HUES48 (cell line): Measurements from ENCODE around the gene KRT33B.
"Not testable (repeated sequence)": the region's sequence is repeated elsewhere in the genome, so short reads cannot be mapped to it uniquely, and the experiment has no call there.

ENCODE experiments used
- H3K27ac ChIP-seq: one replicate; pipeline ENCODE4 v1.7.0; 2013; ENCODE audit warnings: low read depth, low read length, inconsistent platforms
- H3K27me3 ChIP-seq: 2 replicates; pipeline ENCODE4 v1.6.1; 2013; ENCODE audit warnings: mild to moderate bottlenecking, low read length; ENCODE audit not compliant: control insufficient read depth, insufficient read depth
- H3K36me3 ChIP-seq: 2 replicates; pipeline ENCODE4 v1.6.1; 2013; ENCODE audit warnings: low read length; ENCODE audit not compliant: control insufficient read depth, insufficient read depth
- H3K4me1 ChIP-seq: 2 replicates; pipeline ENCODE4 v1.6.1; 2013; ENCODE audit warnings: mild to moderate bottlenecking, low read length; ENCODE audit not compliant: control insufficient read depth, insufficient read depth
- H3K4me3 ChIP-seq: 2 replicates; pipeline ENCODE4 v1.5.1; 2013; ENCODE audit warnings: mild to moderate bottlenecking, low read depth, low read length
- H3K9ac ChIP-seq: 2 replicates; pipeline ENCODE4 v1.6.1; 2013; ENCODE audit warnings: mild to moderate bottlenecking, low read depth, low read length, moderate library complexity
- H3K9me3 ChIP-seq: 2 replicates; pipeline ENCODE4 v1.6.1; 2013; ENCODE audit warnings: low read length; ENCODE audit not compliant: control insufficient read depth, insufficient read depth

The KRT33B gene

DNA sequence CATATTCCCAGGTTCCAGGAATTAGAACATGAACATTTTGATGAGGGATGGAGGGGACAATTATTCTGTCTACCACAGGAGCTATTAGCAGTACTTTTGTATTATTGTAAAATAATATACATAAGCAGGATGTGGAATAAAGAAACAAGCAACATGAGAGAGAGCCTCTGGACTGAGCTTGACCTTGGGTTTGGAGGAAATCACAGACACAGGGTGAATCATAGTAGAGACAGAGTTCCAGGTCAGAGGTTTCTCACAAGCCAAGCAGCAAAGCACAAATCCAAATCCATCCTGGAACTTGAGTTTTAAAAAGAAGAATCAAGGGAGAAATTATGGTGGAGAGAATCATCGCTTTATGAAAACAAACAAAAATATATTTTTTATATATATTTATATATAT lies 22.7 kb upstream of the KRT33B start:
- Histone ChIP-seq H3K36me3 (no peaks in the 10 kb centered on the region), H3K27ac (no peak overlapping the region), H3K9ac (no peak overlapping the region), H3K9me3 (no peaks in the 10 kb centered on the region), H3K27me3 (no peaks in the 10 kb centered on the region), H3K4me3 (no peak overlapping the region), H3K4me1 (no peaks in the 10 kb centered on the region)

- Histone ChIP-seq H3K27ac (no peak overlapping the region), H3K9ac (no peak overlapping the region), H3K27me3 (no peaks in the 10 kb centered on the region), H3K4me1 (no peaks in the 10 kb centered on the region), H3K36me3 (no peaks in the 10 kb centered on the region), H3K9me3 (no peaks in the 10 kb centered on the region), H3K4me3 (no peak overlapping the region)
Measured at GRCh38 chr17:41391535-41391934, 21.9 kb upstream of the KRT33B start.

- no peaks in the 10 kb centered on the region for H3K4me1 ChIP-seq
- H3K36me3 ChIP-seq: no peaks in the 10 kb centered on the region
- H3K27ac ChIP-seq: no peak overlapping the region
- no peaks in the 10 kb centered on the region for H3K27me3 ChIP-seq
- no peak overlapping the region for H3K9ac ChIP-seq
- no peaks in the 10 kb centered on the region for H3K9me3 ChIP-seq
- no peak overlapping the region for H3K4me3 ChIP-seq
Measured at GRCh38 chr17:41390411-41390938, 20.9 kb upstream of the KRT33B start.

GRCh38 chr17:41387670-41388069 lies 18.1 kb upstream of the KRT33B start:
- H3K36me3 ChIP-seq: no peaks in the 10 kb centered on the region
- H3K4me3 ChIP-seq: no peak overlapping the region
- H3K9ac ChIP-seq: no peak overlapping the region
- no peaks in the 10 kb centered on the region for H3K9me3 ChIP-seq
- no peaks in the 10 kb centered on the region for H3K4me1 ChIP-seq
- H3K27me3 ChIP-seq: no peaks in the 10 kb centered on the region
- no peak overlapping the region for H3K27ac ChIP-seq

GRCh38 chr17:41386227-41386626 lies 16.6 kb upstream of the KRT33B start:
- Histone ChIP-seq H3K36me3 (no peaks in the 10 kb centered on the region), H3K9ac (no peak overlapping the region), H3K4me1 (no peaks in the 10 kb centered on the region), H3K27me3 (no peaks in the 10 kb centered on the region), H3K9me3 (no peaks in the 10 kb centered on the region), H3K4me3 (no peak overlapping the region), H3K27ac (no peak overlapping the region)

DNA sequence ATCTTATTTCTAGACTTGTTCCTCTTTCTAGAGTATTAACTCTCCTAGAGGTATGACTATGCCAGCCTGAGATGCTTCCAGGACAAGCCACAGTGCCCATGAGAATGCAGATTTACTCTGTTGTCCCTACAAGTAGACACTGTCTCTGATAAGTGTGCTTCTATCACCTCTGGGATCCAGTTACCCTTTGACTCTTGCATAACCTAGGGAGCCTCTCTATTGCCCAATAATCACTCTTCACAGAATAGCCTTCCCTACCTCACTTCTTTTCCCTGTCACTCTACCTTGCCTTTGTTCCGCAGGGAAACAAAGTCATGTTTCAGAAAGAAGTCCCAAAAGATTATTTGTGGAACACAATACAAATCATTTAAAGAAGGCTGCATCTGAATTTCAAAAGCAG lies 14.1 kb upstream of the KRT33B start:
- Histone ChIP-seq H3K4me3 (no peak overlapping the region), H3K27me3 (no peaks in the 10 kb centered on the region), H3K4me1 (no peaks in the 10 kb centered on the region), H3K36me3 (no peaks in the 10 kb centered on the region), H3K27ac (no peak overlapping the region), H3K9ac (no peak overlapping the region), H3K9me3 (no peaks in the 10 kb centered on the region)

- H3K4me3 ChIP-seq: no peak overlapping the region
- H3K27me3 ChIP-seq: no peaks in the 10 kb centered on the region
- H3K27ac ChIP-seq: no peak overlapping the region
- no peak overlapping the region for H3K9ac ChIP-seq
- H3K36me3 ChIP-seq: no peaks in the 10 kb centered on the region
- H3K9me3 ChIP-seq: no peaks in the 10 kb centered on the region
- 0 out of 2 replicates have a peak, but pooled peaks cover 3% of the 10 kb centered on the region for H3K4me1 ChIP-seq
Measured at GRCh38 chr17:41382394-41382793, 12.8 kb upstream of the KRT33B start.

DNA sequence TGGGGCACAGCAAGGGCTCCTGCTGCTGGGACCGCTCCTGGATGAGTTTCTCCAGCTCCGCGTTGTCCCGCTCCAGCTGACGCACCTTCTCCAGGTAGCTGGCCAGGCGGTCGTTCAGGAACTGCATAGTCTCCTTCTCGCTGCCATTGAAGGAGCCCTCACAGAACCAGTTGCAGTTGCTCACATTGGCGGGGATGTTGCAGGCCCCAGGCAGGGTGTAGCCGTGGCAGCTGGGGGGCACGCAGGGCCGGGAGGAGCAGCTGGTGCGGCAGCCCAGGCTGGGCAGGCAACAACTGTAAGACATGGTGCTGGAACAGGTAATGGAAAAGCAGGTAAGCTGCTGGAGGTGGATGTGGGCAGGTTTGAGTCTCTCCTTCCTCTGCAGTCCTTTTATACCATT lies 12.3 kb upstream of the KRT33B start, which contains the start of gene KRT34:
Gene KRT34 (minus strand): TSS at position 364 of the 400 bp plus-strand sequence. CDS start 60 bp downstream, at position 304.
- H3K36me3 ChIP-seq, H3K9ac ChIP-seq, H3K4me1 ChIP-seq, H3K9me3 ChIP-seq, H3K4me3 ChIP-seq, H3K27me3 ChIP-seq, H3K27ac ChIP-seq: not testable (repeated sequence)

- not testable (repeated sequence) for H3K4me1 ChIP-seq, H3K9ac ChIP-seq, H3K27ac ChIP-seq, H3K9me3 ChIP-seq, H3K27me3 ChIP-seq, H3K4me3 ChIP-seq, H3K36me3 ChIP-seq
Measured at GRCh38 chr17:41380091-41380490, 10.5 kb upstream of the KRT33B start.

- H3K27me3 ChIP-seq: no peaks in the 10 kb centered on the region
- 0 out of 2 replicates have a peak, but pooled peaks cover 4% of the 10 kb centered on the region for H3K4me1 ChIP-seq
- no peak overlapping the region for H3K27ac ChIP-seq
- H3K9ac ChIP-seq: no peak overlapping the region
- no peaks in the 10 kb centered on the region for H3K36me3 ChIP-seq
- H3K9me3 ChIP-seq: no peaks in the 10 kb centered on the region
- no peak overlapping the region for H3K4me3 ChIP-seq
Measured at GRCh38 chr17:41377546-41377945, 7.9 kb upstream of the KRT33B start.

GRCh38 chr17:41369023-41369422 lies 590 bp downstream of the KRT33B start:
- no peaks in the 10 kb centered on the region for H3K36me3 ChIP-seq
- H3K9me3 ChIP-seq: no peaks in the 10 kb centered on the region
- no peaks in the 10 kb centered on the region for H3K4me1 ChIP-seq
- H3K4me3 ChIP-seq: no peak overlapping the region
- no peak overlapping the region for H3K9ac ChIP-seq
- no peak overlapping the region for H3K27ac ChIP-seq
- H3K27me3 ChIP-seq: no peaks in the 10 kb centered on the region
